GM18520 (cell line): Measurements from ENCODE around the gene PRICKLE2.

Source experiments
- ATAC-seq: cut with Tn5 transposase; IDR thresholded peaks from one replicate; pipeline ENCODE4 v1.9.1; 2021; ENCODE audit not compliant: unreplicated experiment

The PRICKLE2 gene

GRCh38 chr3:64222501-64223111, 2.7 kb downstream of the PRICKLE2 start:
- no peak for ATAC-seq

- no peak for ATAC-seq
These were observed 3.6 kb downstream of the PRICKLE2 start for GRCh38 chr3:64221571-64222257.

GRCh38 chr3:64220161-64220914, 4.9 kb downstream of the PRICKLE2 start:
- ATAC-seq: no peak

GRCh38 chr3:64218746-64219145, 6.5 kb downstream of the PRICKLE2 start:
- ATAC-seq: no peak

- ATAC-seq: no peak
These were observed 6.9 kb downstream of the PRICKLE2 start for GRCh38 chr3:64218329-64218728.

- ATAC-seq: no peak
These were observed 8.8 kb downstream of the PRICKLE2 start for GRCh38 chr3:64216274-64217147.

GRCh38 chr3:64215559-64215958, 9.7 kb downstream of the PRICKLE2 start:
- ATAC-seq: no peak

- ATAC-seq: no peak
These were observed 10.2 kb downstream of the PRICKLE2 start for GRCh38 chr3:64215103-64215502.

GRCh38 chr3:64214381-64215018, 10.8 kb downstream of the PRICKLE2 start:
- no peak for ATAC-seq

GRCh38 chr3:64213962-64214379, 11.3 kb downstream of the PRICKLE2 start:
- ATAC-seq: no peak

GRCh38 chr3:64213224-64213878, 11.9 kb downstream of the PRICKLE2 start:
- ATAC-seq: no peak

- ATAC-seq: no peak
These were observed 15.2 kb downstream of the PRICKLE2 start for GRCh38 chr3:64209866-64210621.

GRCh38 chr3:64207289-64208080, 17.8 kb downstream of the PRICKLE2 start:
- ATAC-seq: no peak

GRCh38 chr3:64203969-64204908, 21.0 kb downstream of the PRICKLE2 start:
- ATAC-seq: no peak

- ATAC-seq: no peak
These were observed 22.1 kb downstream of the PRICKLE2 start for GRCh38 chr3:64203216-64203615.

GRCh38 chr3:64199932-64200331, 25.3 kb downstream of the PRICKLE2 start:
- ATAC-seq: no peak

- ATAC-seq: no peak
These were observed 28.9 kb downstream of the PRICKLE2 start for GRCh38 chr3:64196236-64196929.
